HepG2 (cell line): Measurements from ENCODE around the gene HILPDA. TPM values are rescaled to one million over a fixed set of nuclear protein-coding genes. Genes with fewer than 3 reads are reported as not detected.

ENCODE experiments used
- ATF7 ChIP-seq, 2 experiments: fragments of 450-650 bp in 1 of 2; sonication (generic) in 1 of 2; formaldehyde crosslinking in 1 of 2; IDR thresholded peaks; 2 replicates each; pipeline versions ENCODE4 v1.4.0 to v1.6.1; 2016 to 2020; ENCODE audit warnings: antibody characterized with exemption in 1 of 2, mild to moderate bottlenecking in 1 of 2, missing genetic modification reagents in 1 of 2
- ESRRA ChIP-seq: sonication (generic); formaldehyde crosslinking; IDR thresholded peaks from 2 replicates; pipeline ENCODE4 v1.5.1; 2020; ENCODE audit warnings: mild to moderate bottlenecking, low read depth, missing genetic modification reagents
- ETV6 ChIP-seq: sonication (generic); formaldehyde crosslinking; conservative IDR thresholded peaks from 2 replicates; pipeline ENCODE4 v1.4.0; 2020; ENCODE audit warnings: missing genetic modification reagents
- GPBP1L1 ChIP-seq: sonication (generic); formaldehyde crosslinking; IDR thresholded peaks from 2 replicates; pipeline ENCODE4 v1.5.0; 2020; ENCODE audit warnings: mild to moderate bottlenecking, missing genetic modification reagents
- HNRNPLL ChIP-seq: fragments of 200-400 bp; formaldehyde crosslinking; IDR thresholded peaks from 2 replicates; pipeline ENCODE4 v1.6.1; 2017; ENCODE audit warnings: mild to moderate bottlenecking, low read depth, low read length; ENCODE audit not compliant: poor library complexity, severe bottlenecking
- KAT8 ChIP-seq: IDR thresholded peaks from 2 replicates; pipeline ENCODE4 v1.6.1; 2016; ENCODE audit warnings: missing genetic modification reagents, missing compliant biosample characterization
- KDM4B ChIP-seq: sonication (generic); formaldehyde crosslinking; IDR thresholded peaks from 2 replicates; pipeline ENCODE4 v1.4.0; 2020; ENCODE audit warnings: missing genetic modification reagents
- LCORL ChIP-seq, 2 experiments: fragments of 450-650 bp in 1 of 2; sonication (generic) in 1 of 2; formaldehyde crosslinking in 1 of 2; IDR thresholded peaks; 2 replicates each; pipeline versions ENCODE4 v1.5.0 to v1.6.1; 2017 to 2020; ENCODE audit warnings: antibody characterized with exemption in 1 of 2, missing genetic modification reagents in 1 of 2
- NR2F1 ChIP-seq, 2 experiments: fragments of 450-650 bp in 1 of 2; formaldehyde crosslinking in 1 of 2; IDR thresholded peaks; 2 replicates each; pipeline versions ENCODE4 v1.5.0 to v1.6.1; 2016 to 2020; ENCODE audit warnings: mild to moderate bottlenecking in 1 of 2, missing compliant biosample characterization in 1 of 2, missing genetic modification reagents in 1 of 2, moderate library complexity in 1 of 2
- NR3C1 ChIP-seq: sonication (generic); formaldehyde crosslinking; IDR thresholded peaks from 2 replicates; pipeline ENCODE4 v1.4.0; 2020; ENCODE audit warnings: missing genetic modification reagents
- REL ChIP-seq: sonication (generic); formaldehyde crosslinking; conservative IDR thresholded peaks from 2 replicates; pipeline ENCODE4 v1.8.0; 2022; ENCODE audit warnings: mild to moderate bottlenecking, missing genetic modification reagents, moderate library complexity
- RFX3 ChIP-seq: IDR thresholded peaks from 2 replicates; pipeline ENCODE4 v1.6.1; 2016; ENCODE audit warnings: missing biosample characterization, missing genetic modification reagents
- TP53 ChIP-seq: sonication (generic); formaldehyde crosslinking; conservative IDR thresholded peaks from 2 replicates; pipeline ENCODE4 v1.4.0; 2020; ENCODE audit warnings: missing genetic modification reagents
- UBTF ChIP-seq: sonication (generic); formaldehyde crosslinking; IDR thresholded peaks from 2 replicates; pipeline ENCODE4 v1.4.0; 2020; ENCODE audit warnings: mild to moderate bottlenecking, missing genetic modification reagents
- ZBTB7B ChIP-seq: sonication (generic); formaldehyde crosslinking; IDR thresholded peaks from 2 replicates; pipeline ENCODE4 v1.4.0; 2020; ENCODE audit warnings: missing genetic modification reagents
- ZNF326 ChIP-seq: sonication (generic); formaldehyde crosslinking; IDR thresholded peaks from 2 replicates; pipeline ENCODE4 v1.4.0; 2020; ENCODE audit warnings: missing genetic modification reagents, borderline replicate concordance
- ZSCAN25 ChIP-seq: sonication (generic); formaldehyde crosslinking; IDR thresholded peaks from 2 replicates; pipeline ENCODE4 v1.8.0; 2022; ENCODE audit warnings: mild to moderate bottlenecking, missing genetic modification reagents
- polyA plus RNA-seq, 8 experiments: library from polyadenylated mRNA; depleted of rRNA in 3 of 8; stranded (reverse) in 7 of 8; unstranded in 1 of 8; fragments of >200 nt; fragmentation: Illumina TruSeq in 4 of 8; extraction: Trizol in 4 of 8; gene quantifications; 2 replicates each; pipeline versions ENCODE4 v1.2.1 to v1.2.3, GENCODE V29; 2011 to 2016; ENCODE audit warnings: low read depth in 4 of 8, missing spikeins in 1 of 8, mixed read lengths in 1 of 8; ENCODE audit not compliant: insufficient read depth in 1 of 8
- total RNA-seq, 5 experiments: library from RNA; depleted of rRNA; stranded (reverse); fragments of >200 nt; fragmentation: Illumina TruSeq; extraction: Trizol; gene quantifications; 2 replicates each; pipeline ENCODE4 v1.2.3, GENCODE V29; 2016; ENCODE audit warnings: low read depth in 1 of 5
- TF ChIP-seq, protein P1 (sequence below): sonication (generic); formaldehyde crosslinking; IDR thresholded peaks from 2 replicates; pipeline ENCODE4 v1.5.0; 2020; ENCODE audit warnings: missing genetic modification reagents, mild to moderate bottlenecking, borderline replicate concordance
- TF ChIP-seq, protein P2 (sequence below): sonication (generic); formaldehyde crosslinking; IDR thresholded peaks from 2 replicates; pipeline ENCODE4 v1.5.1; 2020; ENCODE audit warnings: missing genetic modification reagents, mild to moderate bottlenecking, borderline replicate concordance
- TF ChIP-seq, protein P3 (sequence below): sonication (generic); formaldehyde crosslinking; IDR thresholded peaks from 2 replicates; pipeline ENCODE4 v1.8.0; 2022; ENCODE audit warnings: missing genetic modification reagents, mild to moderate bottlenecking, inconsistent platforms, borderline replicate concordance
- TF ChIP-seq, protein P4 (sequence below): sonication (generic); formaldehyde crosslinking; IDR thresholded peaks from 2 replicates; pipeline ENCODE4 v1.4.0; 2020; ENCODE audit warnings: mild to moderate bottlenecking, missing genetic modification reagents

HILPDA gene
- total and polyA plus RNA-seq, 2 of the 13 experiments (the other 11 are each of a cell fraction or from before 2014, with no cell fraction given): 11.1 to 44.0 TPM

DNA sequence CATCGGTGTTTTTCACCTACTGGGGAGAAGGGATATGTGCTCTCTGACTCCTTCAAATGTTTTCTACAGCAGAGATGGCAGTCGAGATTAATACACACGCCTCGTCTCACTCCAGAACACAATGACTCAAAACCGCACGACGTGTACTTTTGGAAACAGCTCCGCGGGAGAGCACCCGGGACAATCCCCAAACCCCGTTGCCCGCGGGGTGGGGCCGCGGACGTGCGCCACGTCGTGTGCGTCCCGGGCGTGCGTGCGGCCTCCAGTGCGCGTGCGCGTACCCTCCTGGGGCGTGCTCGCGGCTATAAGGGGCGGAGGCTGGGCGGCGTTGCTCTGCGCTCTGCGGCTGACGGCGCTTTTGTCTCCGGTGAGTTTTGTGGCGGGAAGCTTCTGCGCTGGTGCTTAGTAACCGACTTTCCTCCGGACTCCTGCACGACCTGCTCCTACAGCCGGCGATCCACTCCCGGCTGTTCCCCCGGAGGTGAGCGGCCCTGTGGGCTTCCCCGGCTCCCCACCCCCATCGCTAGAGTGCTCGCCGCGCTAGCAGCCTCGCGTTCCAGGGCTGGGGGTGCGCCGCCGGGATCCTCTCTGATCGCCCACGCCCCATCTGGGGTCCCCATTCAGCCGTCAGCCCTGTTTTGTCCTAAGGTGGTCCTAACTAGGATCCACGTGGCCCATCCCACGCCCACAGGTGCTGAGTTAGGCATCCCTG, at the start of gene HILPDA (continued):
- TF ChIP-seq ETV6 (CRISPR knock-in tag): no peak; the same call in 1 of the 2 replicates
- TF ChIP-seq ZNF326 (CRISPR knock-in tag): no peak
- TF ChIP-seq ZSCAN25: no peak
- TF ChIP-seq, protein P1, sequence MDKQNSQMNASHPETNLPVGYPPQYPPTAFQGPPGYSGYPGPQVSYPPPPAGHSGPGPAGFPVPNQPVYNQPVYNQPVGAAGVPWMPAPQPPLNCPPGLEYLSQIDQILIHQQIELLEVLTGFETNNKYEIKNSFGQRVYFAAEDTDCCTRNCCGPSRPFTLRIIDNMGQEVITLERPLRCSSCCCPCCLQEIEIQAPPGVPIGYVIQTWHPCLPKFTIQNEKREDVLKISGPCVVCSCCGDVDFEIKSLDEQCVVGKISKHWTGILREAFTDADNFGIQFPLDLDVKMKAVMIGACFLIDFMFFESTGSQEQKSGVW (CRISPR knock-in tag): no peak; the same call in 1 of the 2 replicates
- TF ChIP-seq, protein P2, sequence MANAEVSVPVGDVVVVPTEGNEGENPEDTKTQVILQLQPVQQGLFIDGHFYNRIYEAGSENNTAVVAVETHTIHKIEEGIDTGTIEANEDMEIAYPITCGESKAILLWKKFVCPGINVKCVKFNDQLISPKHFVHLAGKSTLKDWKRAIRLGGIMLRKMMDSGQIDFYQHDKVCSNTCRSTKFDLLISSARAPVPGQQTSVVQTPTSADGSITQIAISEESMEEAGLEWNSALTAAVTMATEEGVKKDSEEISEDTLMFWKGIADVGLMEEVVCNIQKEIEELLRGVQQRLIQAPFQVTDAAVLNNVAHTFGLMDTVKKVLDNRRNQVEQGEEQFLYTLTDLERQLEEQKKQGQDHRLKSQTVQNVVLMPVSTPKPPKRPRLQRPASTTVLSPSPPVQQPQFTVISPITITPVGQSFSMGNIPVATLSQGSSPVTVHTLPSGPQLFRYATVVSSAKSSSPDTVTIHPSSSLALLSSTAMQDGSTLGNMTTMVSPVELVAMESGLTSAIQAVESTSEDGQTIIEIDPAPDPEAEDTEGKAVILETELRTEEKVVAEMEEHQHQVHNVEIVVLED: peak; percentile 99
- no peak for TF ChIP-seq KDM4B (CRISPR knock-in tag)
- no peak for TF ChIP-seq NR2F1 (CRISPR knock-in tag; IDR thresholded peaks at IDR 0.05)
- peak; percentile 90 for TF ChIP-seq HNRNPLL
- TF ChIP-seq, protein P3, sequence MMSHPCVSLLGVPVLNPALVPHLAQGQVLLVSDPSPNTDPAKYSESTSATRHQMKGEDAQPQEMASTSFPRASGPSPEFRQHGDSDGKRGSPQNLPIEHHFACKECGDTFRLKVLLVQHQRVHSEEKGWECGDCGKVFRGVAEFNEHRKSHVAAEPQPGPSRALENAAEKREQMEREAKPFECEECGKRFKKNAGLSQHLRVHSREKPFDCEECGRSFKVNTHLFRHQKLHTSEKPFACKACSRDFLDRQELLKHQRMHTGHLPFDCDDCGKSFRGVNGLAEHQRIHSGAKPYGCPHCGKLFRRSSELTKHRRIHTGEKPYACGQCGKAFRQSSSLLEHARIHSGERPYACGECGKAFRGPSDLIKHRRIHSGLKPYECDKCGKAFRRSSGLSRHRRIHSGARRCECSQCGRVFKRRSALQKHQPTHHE (CRISPR knock-in tag): no peak
- no peak for TF ChIP-seq ATF7 (IDR thresholded peaks at IDR 0.05)
- no peak for TF ChIP-seq ATF7 (CRISPR knock-in tag; IDR thresholded peaks at IDR 0.05)
- TF ChIP-seq ESRRA (CRISPR knock-in tag): no peak
- no peak for TF ChIP-seq RFX3 (CRISPR knock-in tag)
- peak; percentile 55 for TF ChIP-seq UBTF (CRISPR knock-in tag)
- TF ChIP-seq KAT8: peak; percentile 78
- no peak; the same call in 1 of the 2 replicates for TF ChIP-seq REL
- 0 out of 2 replicates have a peak, but pooled peaks have one; percentile 20 for TF ChIP-seq ZBTB7B (CRISPR knock-in tag)
- no peak for TF ChIP-seq GPBP1L1 (CRISPR knock-in tag)
- no peak for TF ChIP-seq LCORL (IDR thresholded peaks at IDR 0.05)
- TF ChIP-seq LCORL (CRISPR knock-in tag; IDR thresholded peaks at IDR 0.05): peak; percentile 91
- TF ChIP-seq, protein P4, sequence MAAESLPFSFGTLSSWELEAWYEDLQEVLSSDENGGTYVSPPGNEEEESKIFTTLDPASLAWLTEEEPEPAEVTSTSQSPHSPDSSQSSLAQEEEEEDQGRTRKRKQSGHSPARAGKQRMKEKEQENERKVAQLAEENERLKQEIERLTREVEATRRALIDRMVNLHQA: no peak
- no peak for TF ChIP-seq TP53 (CRISPR knock-in tag)
- TF ChIP-seq NR3C1 (CRISPR knock-in tag): no peak
